ENCODE results near the gene TPX2.

The TPX2 gene

DNA sequence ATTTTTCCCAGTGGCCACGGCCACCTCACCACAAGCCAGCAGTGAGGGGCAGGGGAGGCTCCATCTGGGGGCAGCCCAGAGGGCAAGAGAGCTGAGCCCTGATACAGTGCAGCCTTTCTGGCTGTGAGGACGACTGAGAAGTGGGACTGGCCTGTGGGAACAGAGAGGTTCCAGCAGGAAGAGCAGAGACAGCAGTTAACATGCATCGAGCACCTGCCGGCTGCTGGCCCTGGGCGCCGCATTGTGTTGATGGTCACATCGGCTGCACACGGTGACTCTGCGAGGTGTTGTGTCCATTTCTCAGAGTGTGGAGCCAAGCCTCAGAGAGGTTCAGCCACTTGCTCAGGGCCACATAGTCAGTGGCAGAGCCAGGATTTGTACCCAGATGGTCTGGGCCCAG, 96.5 kb downstream of the TPX2 start:
- DNase-seq, result no peak

DNA sequence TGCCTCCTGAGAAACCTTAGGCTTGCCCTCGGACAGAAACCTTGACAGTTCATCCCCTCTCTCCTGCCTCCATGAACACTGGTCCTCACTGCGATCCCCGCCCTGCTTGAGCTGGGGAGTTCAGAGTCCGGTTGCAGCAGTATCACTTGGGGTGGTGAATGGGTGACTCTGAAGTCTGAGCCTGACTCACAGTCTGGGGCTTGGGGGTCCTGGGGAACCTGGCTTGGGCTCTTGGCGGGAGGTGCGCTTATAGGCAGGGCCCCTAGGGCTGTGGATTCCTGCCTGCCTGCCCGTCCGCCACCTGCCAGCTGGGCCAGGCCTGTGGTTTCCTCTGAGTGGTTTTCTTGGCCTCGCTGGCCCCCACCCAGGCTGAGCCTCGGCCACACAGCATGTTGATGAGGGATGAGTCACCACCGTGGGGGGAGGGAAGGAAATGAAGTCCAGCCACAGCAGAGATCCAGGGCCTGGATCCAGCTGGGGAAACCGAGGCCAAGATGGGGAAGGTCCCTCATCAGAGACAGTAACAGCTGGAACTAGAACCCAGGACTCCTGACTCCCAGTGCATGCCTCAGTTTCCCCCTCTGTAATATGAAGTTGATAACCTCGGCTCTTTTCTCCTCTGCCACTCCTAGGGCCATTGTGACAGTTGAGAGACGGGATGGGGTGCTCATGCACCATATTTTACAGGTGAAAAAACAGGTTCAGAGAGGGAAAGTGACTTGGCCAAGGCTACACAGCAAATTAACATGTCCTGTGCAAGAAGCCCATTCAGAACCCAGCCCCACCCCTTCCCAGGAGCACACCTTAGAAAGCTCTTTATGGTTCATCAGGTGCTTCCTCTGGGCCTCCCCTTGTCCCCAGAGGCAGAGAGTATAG, 97.1 kb downstream of the TPX2 start:
- peak; percentile 33 for DNase-seq

DNA sequence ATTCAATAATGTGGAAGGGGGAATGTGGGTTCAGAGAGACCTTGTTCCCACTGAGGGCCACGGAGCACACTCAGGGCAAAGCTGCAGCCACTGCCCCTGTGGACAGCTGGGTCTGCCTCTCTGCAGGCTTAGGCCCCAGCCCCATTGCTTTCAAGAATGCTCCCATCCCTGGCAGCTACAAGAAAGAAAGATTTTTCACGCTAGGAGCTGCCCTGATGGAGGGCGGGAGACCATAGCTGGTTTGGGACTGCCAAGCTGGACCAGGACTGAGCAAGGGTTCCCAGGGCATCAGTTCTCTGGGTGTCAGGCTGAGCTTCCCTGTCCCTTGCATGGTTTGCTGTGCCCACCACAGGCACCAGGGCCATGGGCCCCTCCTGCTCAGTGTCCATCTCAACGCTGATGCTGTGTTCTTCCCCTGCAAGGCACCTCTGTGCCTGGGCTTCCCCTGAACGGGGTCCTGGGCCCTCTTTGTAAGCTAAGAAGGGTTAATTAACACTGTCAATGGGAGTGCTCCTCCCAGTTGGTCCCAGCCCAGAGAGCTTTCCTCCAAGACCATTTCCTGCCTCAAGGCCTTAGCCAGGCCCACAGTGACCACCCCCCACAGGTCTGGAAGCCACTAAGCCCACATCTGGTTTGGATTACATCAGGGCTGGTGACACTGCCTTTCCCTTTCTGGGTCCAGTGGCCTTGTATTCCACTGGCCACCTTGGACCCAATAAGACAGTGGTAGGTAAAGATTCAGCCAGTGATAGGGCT, 97.9 kb downstream of the TPX2 start:
- DNase-seq, result no peak

DNA sequence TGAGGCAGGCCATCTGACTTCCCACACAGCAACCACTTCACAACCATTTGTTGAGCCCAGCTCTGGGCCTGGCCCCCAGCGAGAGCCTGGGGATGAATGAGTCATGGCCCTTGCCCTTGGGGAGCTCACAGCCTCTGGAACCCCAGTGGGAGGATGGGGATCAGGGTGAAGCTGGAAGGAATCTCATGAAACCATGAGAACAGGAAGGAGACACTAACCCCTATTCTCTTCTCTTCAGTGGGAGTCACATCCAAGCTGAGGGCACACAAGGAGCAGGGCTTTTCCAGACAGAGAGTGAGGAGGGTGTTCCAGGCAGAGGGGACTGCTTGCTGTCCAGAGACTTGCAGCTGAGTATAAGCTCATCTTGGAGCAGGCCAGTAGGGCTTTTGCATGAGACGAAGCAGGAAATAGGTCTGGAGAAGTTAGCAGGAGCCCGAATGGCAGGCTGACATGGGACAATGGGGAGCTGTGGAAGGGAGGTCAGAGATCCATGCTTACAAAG, 98.9 kb downstream of the TPX2 start:
- DNase-seq, result no peak

- DNase-seq, result no peak
These were observed 99.7 kb downstream of the TPX2 start for GRCh38 chr20:31838646-31839292.

DNA sequence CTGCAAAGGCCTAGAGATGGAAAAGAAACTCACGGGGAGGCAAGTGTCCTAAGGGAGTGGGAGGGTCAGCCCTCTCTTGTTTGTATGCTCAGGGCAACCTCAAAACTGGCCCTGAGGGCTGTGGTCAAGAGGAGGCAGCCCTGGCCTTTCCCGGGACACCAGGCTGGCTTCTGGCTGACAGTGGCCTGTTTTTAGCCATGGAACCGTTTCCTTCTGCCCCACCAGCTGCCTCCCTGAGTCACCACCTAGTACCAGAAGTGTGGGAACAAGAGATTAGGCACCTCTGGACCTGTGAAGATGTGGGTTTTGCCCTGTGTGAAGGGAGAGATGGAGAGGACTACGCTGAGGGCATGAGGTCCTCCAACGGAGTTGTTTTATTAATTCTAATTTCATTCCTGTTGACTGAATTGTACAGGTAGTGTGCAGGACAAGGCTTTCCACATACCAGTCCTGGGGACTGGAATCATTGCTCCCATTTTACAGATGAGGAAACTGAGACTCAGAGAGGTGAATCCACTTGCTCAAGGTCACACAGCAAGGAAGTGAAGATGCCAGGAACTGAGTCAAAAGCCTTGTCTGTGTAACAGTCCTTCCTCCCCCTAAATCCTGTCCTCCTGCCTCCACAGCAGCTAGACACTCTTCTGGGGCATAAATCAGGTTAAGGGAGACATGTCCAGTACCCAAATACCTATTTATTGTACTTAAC, 100.8 kb downstream of the TPX2 start:
- DNase-seq, result no peak

GRCh38 chr20:31840906-31841816, 102.1 kb downstream of the TPX2 start:
- DNase-seq, result no peak

GRCh38 chr20:31841928-31842327, 102.8 kb downstream of the TPX2 start:
- no peak for DNase-seq

- no peak for DNase-seq
These were observed 103.5 kb downstream of the TPX2 start for GRCh38 chr20:31842471-31843157.

GRCh38 chr20:31843288-31843687, 104.2 kb downstream of the TPX2 start:
- DNase-seq, result no peak

DNA sequence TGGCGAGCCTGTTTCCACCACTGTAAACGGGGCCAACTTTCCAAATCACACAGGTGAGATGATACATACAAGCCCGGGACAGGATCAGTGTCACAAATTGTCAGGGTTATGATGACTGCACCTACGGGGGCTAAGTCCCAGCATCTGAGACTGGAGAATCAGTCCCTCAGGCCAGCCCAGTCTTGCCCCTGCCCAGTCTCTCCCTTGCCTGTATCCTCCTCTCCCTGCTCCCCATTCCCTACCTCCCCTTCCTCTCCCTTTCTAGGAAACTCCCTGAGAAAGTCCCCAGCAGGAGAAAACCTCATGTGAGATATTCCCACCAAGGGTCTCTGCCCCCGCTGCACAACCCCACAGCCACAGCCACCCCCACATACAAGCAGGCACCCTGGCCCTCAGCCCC, 104.8 kb downstream of the TPX2 start:
- DNase-seq, result no peak

DNA sequence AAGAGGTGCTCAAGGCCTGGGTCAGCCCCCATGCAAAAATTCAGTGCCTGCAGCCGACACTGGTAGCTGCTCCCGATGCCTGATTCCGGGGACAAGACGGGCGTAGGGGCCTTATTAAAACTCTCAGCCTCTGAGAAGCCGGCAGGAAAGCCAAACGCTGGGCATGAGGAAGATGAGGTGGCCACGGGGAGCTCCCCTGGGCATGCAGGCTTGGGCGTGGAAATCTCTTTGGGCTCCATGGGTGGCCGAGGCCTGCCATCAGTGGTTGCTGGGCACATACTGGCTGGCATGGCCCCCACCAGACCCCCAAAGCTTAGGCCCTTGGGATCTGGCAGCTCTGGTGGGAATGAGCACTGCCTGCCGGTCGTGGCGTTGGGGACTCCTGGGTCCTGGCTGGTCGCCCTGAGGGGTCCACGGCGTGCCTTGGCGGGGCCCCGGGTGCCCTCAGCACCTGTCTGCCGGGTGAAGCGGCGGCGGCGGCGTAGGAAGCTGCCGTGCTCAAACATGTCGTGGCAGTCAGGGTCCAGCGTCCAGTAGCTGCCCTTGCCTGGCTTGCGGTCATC, 105.7 kb downstream of the TPX2 start:
- no peak for DNase-seq

GRCh38 chr20:31845300-31845863, 106.3 kb downstream of the TPX2 start, which contains the start of gene FOXS1:
Gene FOXS1, minus strand, starts transcription at chr20:31845604. Its CDS starts 62 bp downstream, at chr20:31845542.
- no peak for DNase-seq

DNA sequence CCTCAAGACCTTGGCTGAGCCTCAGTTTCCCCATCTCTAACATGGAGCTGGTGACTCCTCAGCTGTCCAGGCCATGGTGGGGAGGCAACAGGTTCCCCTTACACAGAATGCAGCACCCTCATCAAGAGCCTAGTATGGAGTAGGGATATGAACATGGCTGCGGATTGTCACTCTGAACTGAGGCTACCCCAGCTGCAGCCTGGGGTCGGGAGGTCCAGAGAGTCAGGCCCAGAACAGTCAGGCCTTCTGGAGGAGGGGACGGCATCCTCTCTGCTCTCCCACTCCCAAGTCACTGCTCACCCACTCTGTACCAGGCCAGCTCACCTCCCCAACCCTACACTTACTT, 107.7 kb downstream of the TPX2 start:
- no peak for DNase-seq

DNA sequence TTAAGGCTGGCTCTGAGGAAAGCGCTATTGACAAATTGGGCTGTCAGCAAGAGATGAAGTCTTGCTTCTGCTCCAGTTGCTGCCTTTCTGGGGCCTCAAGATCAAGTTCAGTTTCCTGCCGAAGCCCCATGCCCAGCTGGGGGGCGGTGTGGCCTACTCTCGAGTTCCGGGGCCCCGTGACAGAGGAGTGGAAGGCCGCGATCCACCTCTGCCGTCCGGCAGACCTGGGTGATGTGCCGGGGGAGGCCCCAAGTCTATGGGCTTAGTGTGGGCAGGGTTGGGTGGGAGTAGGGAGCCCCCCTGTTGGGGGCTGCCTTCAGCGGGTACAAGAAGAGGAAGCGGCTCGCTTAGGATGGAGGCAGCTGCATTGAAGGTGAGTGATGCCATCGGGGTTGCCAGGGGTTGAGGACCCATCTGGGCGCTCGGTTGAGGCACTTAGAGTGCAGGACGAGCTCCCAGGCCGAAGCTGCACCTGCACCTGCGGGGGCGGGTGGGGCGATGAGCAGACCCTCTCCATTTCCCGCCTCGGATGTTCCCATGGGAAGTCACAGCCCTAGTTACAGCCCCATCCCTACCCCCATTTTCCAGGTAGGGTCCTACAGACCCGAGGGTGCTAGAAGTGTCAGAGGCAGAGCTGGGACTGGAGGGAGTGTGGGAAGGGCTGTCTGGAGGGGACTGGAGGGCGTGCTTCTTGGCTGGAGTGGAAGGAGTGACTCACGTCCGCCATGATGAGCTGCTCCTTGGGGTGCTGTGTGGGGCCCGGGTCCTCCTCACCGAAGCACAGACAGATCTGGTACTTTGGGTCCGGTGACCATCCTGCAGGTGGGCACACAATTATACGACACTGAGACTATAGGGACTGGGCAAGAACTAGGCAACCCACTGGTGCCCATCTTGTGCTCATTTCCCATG, 109.3 kb downstream of the TPX2 start:
- no peak for DNase-seq

DNA sequence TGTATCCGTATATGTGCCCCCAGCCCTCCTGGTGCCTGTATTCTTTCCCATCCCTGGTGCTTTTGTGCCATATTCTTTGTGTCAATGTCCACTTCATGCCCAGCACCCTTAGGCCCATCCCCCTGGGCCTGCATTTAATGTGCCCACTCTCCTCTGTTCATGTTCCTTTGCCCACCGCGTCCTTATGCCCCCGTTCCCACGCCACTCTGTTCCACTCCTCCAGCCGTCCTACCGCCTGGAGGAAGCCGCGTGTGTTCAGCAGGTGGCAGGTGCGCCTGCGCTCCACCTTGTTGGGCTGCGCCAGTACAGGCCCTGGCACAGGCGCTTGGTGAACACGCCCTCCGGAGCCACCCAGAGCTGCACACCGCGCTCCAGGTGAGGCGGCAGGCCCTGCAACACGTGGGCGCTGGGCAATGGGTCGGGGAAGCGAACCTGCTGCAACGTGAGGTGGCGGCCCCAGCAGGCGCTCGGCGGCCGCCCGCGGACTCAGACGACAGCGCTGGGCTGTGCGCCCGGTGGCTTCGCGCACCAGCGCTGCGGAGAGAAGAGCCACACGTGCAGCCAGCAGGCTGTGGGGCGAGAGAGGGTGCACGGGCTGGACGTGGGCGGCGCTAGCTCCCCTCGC, 110.3 kb downstream of the TPX2 start:
- DNase-seq, result no peak
